Nephron (organoid): ENCODE data around the gene POLQ.

Source experiments
- H3K27ac Mint-ChIP-seq, 3 experiments: 2 replicates each; pipeline ENCODE4 v1.8.0; 2020; ENCODE audit warnings: mixed read lengths in 3 of 3, mild to moderate bottlenecking in 2 of 3, moderate library complexity in 1 of 3
- H3K27me3 Mint-ChIP-seq: 2 replicates; pipeline ENCODE4 v1.8.0; 2021; ENCODE audit warnings: low read depth, mild to moderate bottlenecking, moderate library complexity, mixed read lengths
- H3K36me3 Mint-ChIP-seq: 2 replicates; pipeline ENCODE4 v1.8.0; 2020; ENCODE audit warnings: low read depth, mixed read lengths
- H3K4me1 Mint-ChIP-seq: 2 replicates; pipeline ENCODE4 v1.8.0; 2020; ENCODE audit warnings: mixed read lengths
- H3K4me3 Mint-ChIP-seq, 3 experiments: 2 replicates each; pipeline ENCODE4 v1.8.0; 2020; ENCODE audit warnings: mild to moderate bottlenecking in 3 of 3, mixed read lengths in 3 of 3, moderate library complexity in 2 of 3
- H3K9me3 Mint-ChIP-seq: 2 replicates; pipeline ENCODE4 v1.8.0; 2020; ENCODE audit warnings: mixed read lengths
- CTCF ChIP-seq, 3 experiments: fragments of 200-600 bp; sonication (generic); IDR thresholded peaks; one replicate each; pipeline ENCODE4 v1.5.0; 2021; ENCODE audit warnings: antibody characterized with exemption in 3 of 3; ENCODE audit not compliant: unreplicated experiment in 3 of 3

Gene POLQ

DNA sequence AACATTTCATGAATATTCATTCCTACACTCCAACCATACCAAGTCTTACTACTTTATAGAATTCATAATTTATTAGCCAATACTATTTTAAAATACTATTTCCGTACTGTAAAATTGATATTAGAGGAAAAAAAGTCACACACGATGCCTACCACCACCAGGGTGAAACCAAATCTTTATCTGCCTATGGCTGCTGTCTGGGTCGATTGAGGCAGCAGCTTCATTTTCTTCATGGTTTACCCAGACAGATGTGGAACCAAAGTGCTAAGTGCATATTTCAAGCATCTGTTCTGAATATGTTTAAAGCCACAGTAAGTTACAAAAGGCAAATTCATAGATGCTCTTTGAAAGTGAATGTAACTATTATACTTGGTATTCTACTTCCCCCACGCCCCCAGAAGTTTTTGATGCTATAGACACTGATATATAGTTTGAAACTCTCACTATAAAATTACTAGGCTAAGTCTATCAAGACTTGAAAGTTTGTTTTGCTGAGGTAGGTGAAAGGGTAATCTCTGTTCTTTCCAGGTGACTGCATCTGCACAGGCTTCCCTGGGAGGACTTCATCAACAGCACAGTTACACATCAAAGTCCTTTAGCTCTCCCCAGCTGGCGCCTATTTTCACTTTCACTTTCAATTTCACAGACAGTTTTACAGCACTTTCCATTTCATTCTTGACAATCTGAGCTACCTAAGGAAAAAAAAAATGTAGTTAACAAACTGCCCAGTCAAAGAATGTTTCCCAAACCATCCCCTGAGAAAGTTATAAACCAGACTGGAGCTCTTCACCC, 113.9 kb downstream of the POLQ start:
- peak overlapping the region; percentile 12 to 34 (median 22) for H3K4me3 Mint-ChIP-seq
- peaks cover 12% of the 10 kb centered on the region for H3K4me1 Mint-ChIP-seq
- H3K36me3 Mint-ChIP-seq, result peaks cover 16% of the 10 kb centered on the region
- TF ChIP-seq CTCF (IDR thresholded peaks at IDR 0.05; ENCODE audit: unreplicated experiment in 3 of 3), result no peak
- peak overlapping the region; percentile 59 to 78 (median 74) for H3K27ac Mint-ChIP-seq
- H3K9me3 Mint-ChIP-seq, result no peaks in the 10 kb centered on the region
- H3K27me3 Mint-ChIP-seq, result no peaks in the 10 kb centered on the region

GRCh38 chr3:121430664-121431215, 115.0 kb downstream of the POLQ start:
- Mint-ChIP-seq H3K36me3 (peaks cover 16% of the 10 kb centered on the region), H3K4me1 (peaks cover 12% of the 10 kb centered on the region), H3K9me3 (no peaks in the 10 kb centered on the region), H3K27me3 (no peaks in the 10 kb centered on the region), H3K27ac (no peak overlapping the region), H3K4me3 (no peak overlapping the region)
- no peak for TF ChIP-seq CTCF (IDR thresholded peaks at IDR 0.05; ENCODE audit: unreplicated experiment in 3 of 3)

DNA sequence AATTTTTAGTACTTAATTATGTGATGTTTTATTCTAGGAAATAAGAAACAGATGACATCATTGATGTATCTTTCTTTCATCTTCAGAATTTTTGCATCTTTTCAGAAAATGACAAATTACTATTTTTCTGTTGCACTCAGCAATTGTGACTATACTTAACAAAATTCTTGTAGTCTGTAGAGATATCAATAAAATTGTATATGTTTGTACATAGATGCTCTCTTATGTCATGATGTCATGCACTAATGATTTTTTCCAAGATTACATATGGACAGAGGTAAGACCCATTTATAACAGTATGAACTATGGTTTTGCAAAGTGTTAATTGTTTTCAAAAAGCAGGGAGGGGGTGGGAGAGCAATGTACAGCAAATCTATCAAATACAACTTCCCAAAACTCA, 121.2 kb downstream of the POLQ start:
- H3K4me1 Mint-ChIP-seq, result no peaks in the 10 kb centered on the region
- no peak for TF ChIP-seq CTCF (IDR thresholded peaks at IDR 0.05; ENCODE audit: unreplicated experiment in 3 of 3)
- H3K9me3 Mint-ChIP-seq, result no peaks in the 10 kb centered on the region
- no peak overlapping the region for H3K4me3 Mint-ChIP-seq
- H3K36me3 Mint-ChIP-seq, result no peaks in the 10 kb centered on the region
- no peaks in the 10 kb centered on the region for H3K27me3 Mint-ChIP-seq
- H3K27ac Mint-ChIP-seq, result no peak overlapping the region

DNA sequence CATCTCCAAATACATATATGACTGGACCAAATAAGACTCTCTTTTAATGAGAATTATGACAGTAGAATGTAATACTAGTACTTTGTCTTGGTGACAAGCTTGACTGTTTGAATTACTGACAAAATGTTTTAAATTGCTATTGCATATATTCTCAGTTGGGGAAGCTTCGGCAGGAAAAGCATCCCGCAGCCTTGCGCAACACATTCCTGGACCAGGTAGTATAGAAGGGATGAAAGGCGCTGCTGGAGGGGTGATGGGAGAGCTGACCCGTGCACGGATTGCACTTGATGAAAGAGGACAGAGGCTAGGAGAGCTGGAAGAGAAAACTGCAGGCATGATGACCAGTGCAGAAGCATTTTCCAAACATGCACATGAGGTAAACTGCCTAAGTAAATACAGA, 127.6 kb downstream of the POLQ start:
- no peak for TF ChIP-seq CTCF (IDR thresholded peaks at IDR 0.05; ENCODE audit: unreplicated experiment in 3 of 3)
- Mint-ChIP-seq H3K4me1 (no peaks in the 10 kb centered on the region), H3K36me3 (no peaks in the 10 kb centered on the region), H3K27ac (no peak overlapping the region), H3K27me3 (no peaks in the 10 kb centered on the region), H3K9me3 (no peaks in the 10 kb centered on the region), H3K4me3 (no peak overlapping the region)

GRCh38 chr3:121414924-121415323, 130.9 kb downstream of the POLQ start:
- no peaks in the 10 kb centered on the region for H3K36me3 Mint-ChIP-seq
- no peak overlapping the region for H3K4me3 Mint-ChIP-seq
- no peak for TF ChIP-seq CTCF (IDR thresholded peaks at IDR 0.05; ENCODE audit: unreplicated experiment in 3 of 3)
- no peaks in the 10 kb centered on the region for H3K9me3 Mint-ChIP-seq
- H3K27me3 Mint-ChIP-seq, result no peaks in the 10 kb centered on the region
- no peak overlapping the region for H3K27ac Mint-ChIP-seq
- H3K4me1 Mint-ChIP-seq, result no peaks in the 10 kb centered on the region

- Mint-ChIP-seq H3K4me3 (no peak overlapping the region), H3K27ac (no peak overlapping the region), H3K4me1 (no peaks in the 10 kb centered on the region), H3K9me3 (no peaks in the 10 kb centered on the region), H3K27me3 (no peaks in the 10 kb centered on the region), H3K36me3 (no peaks in the 10 kb centered on the region)
- no peak for TF ChIP-seq CTCF (IDR thresholded peaks at IDR 0.05; ENCODE audit: unreplicated experiment in 3 of 3)
These were observed 134.3 kb downstream of the POLQ start for GRCh38 chr3:121411523-121411922.
